K562 (cell line): ENCODE measurements around the gene KARS1. TPM values are rescaled to one million over a fixed set of nuclear protein-coding genes. Genes with fewer than 3 reads are reported as not detected.

Source experiments
- BRD9 ChIP-seq: fragments of 450-650 bp; IDR thresholded peaks from 2 replicates; pipeline ENCODE4 v1.6.1; 2018; ENCODE audit warnings: low read depth; ENCODE audit not compliant: partially characterized antibody
- CC2D1A ChIP-seq: fragments of 450-650 bp; IDR thresholded peaks from 2 replicates; pipeline ENCODE4 v1.6.1; 2017; ENCODE audit warnings: mild to moderate bottlenecking
- CREM ChIP-seq: IDR thresholded peaks from 2 replicates; pipeline ENCODE4 v1.6.1; 2014; ENCODE audit warnings: antibody characterized with exemption, low read depth
- HCFC1 ChIP-seq: IDR thresholded peaks from 2 replicates; pipeline ENCODE4 v1.6.1; 2012; ENCODE audit warnings: low read depth, low read length, improper control_type of control experiment
- MAFF ChIP-seq: IDR thresholded peaks from 2 replicates; pipeline ENCODE4 v1.6.1; 2012; ENCODE audit warnings: low read length, improper control_type of control experiment
- MTA1 ChIP-seq: fragments of 450-650 bp; IDR thresholded peaks from 2 replicates; pipeline ENCODE4 v1.6.1; 2017; ENCODE audit warnings: borderline replicate concordance
- MTA3 ChIP-seq: fragments of 450-650 bp; formaldehyde crosslinking; IDR thresholded peaks from 2 replicates; pipeline ENCODE4 v1.6.1; 2017; ENCODE audit warnings: mild to moderate bottlenecking, borderline replicate concordance
- SMC3 ChIP-seq: conservative IDR thresholded peaks from 2 replicates; pipeline ENCODE4 v1.6.1; 2011; ENCODE audit warnings: low read depth, low read length, improper control_type of control experiment; ENCODE audit not compliant: insufficient read depth
- polyA plus RNA-seq, 8 experiments: library from polyadenylated mRNA; depleted of rRNA in 4 of 8; stranded (reverse) in 5 of 8; unstranded in 3 of 8; fragments of >200 nt; fragmentation: Nextera tagmentation in 2 of 8; fragmentation: Illumina TruSeq in 1 of 8; extraction: Ambion mirVana in 2 of 8; extraction: Trizol in 1 of 8; gene quantifications; 2 replicates each; pipeline versions ENCODE4 v1.2.1 to v1.2.3, GENCODE V29; 2011 to 2014; ENCODE audit warnings: inconsistent platforms in 1 of 8, missing spikeins in 1 of 8
- total RNA-seq, 7 experiments: library from RNA; depleted of rRNA in 6 of 7; stranded (reverse); fragments of >200 nt in 6 of 7; fragmentation: Illumina TruSeq in 2 of 7; extraction: Trizol in 2 of 7; gene quantifications; 2 replicates each; pipeline versions ENCODE4 v1.2.1 to v1.2.3, GENCODE V29; 2011 to 2021; ENCODE audit warnings: low replicate concordance in 1 of 7
- TF ChIP-seq, protein P1 (sequence below): fragments of 450-650 bp; IDR thresholded peaks from 2 replicates; pipeline ENCODE4 v1.6.1; 2016; ENCODE audit warnings: borderline replicate concordance
- TF ChIP-seq, protein P2 (sequence below), 2 experiments: fragments of 450-650 bp; IDR thresholded peaks; 2 replicates each; pipeline ENCODE4 v1.6.1; 2016; ENCODE audit warnings: mild to moderate bottlenecking in 2 of 2, borderline replicate concordance in 1 of 2, low read depth in 1 of 2, moderate library complexity in 1 of 2
- TF ChIP-seq, protein P3 (sequence below): fragments of 250-450 bp; sonication (Bioruptor Pico); IDR thresholded peaks from 2 replicates; pipeline ENCODE4 v1.4.0; 2020; ENCODE audit warnings: mild to moderate bottlenecking, moderate library complexity

The KARS1 gene
- total and polyA plus RNA-seq, 9 of the 15 experiments (the other 6 are each of a cell fraction or from before 2014, with no cell fraction given): 223 to 386 (median 304) TPM

DNA sequence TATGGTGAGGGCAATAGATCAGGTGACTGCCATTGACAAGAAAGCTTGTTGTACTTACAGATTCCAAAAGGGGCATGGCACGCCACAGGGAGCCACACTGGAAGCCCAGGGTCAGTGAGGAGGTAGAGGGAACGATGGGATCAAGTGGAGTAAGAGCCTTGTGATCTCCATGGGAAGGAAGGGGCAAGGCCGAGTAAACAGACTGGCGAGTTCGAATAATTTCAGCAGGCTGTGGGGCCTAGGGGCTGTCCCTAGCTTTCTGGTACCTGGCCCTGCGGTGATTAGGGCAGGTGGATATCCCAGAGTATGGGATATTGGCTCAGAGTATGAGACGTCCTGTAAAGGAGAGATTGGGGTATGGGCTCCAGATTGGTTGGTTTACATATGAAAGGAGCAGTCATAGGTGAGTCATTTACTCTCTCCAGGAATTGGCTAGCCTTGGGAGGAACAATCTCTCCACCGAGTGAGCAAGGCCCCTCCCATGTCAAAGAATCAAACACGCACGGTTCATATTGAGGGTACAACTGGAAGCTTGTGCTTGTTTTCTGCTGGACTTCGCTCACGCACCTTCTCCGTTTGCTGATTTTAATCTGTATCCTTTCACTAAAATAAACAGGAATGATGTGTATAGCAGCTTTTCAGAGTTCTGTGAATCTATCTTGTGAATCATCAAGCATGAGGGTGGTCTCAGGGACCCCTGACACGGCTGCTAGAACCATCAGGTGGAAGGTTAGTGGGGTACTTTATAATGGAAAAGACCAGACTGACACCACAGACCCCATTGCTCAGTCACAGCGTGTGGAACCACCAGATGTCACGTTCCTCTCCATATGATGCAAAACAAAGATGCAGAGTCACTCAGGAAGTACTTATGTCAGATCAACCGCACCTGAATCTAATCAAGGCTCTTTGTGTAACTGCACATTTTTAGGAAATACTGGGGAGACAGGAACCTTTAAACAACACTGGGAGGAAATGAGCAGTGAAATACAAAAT is 53.3 kb downstream of the KARS1 start (continued):
- TF ChIP-seq, protein P1, sequence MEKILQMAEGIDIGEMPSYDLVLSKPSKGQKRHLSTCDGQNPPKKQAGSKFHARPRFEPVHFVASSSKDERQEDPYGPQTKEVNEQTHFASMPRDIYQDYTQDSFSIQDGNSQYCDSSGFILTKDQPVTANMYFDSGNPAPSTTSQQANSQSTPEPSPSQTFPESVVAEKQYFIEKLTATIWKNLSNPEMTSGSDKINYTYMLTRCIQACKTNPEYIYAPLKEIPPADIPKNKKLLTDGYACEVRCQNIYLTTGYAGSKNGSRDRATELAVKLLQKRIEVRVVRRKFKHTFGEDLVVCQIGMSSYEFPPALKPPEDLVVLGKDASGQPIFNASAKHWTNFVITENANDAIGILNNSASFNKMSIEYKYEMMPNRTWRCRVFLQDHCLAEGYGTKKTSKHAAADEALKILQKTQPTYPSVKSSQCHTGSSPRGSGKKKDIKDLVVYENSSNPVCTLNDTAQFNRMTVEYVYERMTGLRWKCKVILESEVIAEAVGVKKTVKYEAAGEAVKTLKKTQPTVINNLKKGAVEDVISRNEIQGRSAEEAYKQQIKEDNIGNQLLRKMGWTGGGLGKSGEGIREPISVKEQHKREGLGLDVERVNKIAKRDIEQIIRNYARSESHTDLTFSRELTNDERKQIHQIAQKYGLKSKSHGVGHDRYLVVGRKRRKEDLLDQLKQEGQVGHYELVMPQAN: no peak
- peak; percentile 53 for TF ChIP-seq MAFF
- no peak for TF ChIP-seq HCFC1
- peak; percentile 83 for TF ChIP-seq BRD9
- TF ChIP-seq MTA3: peak; percentile 32; the same call in 1 of the 2 replicates
- TF ChIP-seq, protein P2, sequence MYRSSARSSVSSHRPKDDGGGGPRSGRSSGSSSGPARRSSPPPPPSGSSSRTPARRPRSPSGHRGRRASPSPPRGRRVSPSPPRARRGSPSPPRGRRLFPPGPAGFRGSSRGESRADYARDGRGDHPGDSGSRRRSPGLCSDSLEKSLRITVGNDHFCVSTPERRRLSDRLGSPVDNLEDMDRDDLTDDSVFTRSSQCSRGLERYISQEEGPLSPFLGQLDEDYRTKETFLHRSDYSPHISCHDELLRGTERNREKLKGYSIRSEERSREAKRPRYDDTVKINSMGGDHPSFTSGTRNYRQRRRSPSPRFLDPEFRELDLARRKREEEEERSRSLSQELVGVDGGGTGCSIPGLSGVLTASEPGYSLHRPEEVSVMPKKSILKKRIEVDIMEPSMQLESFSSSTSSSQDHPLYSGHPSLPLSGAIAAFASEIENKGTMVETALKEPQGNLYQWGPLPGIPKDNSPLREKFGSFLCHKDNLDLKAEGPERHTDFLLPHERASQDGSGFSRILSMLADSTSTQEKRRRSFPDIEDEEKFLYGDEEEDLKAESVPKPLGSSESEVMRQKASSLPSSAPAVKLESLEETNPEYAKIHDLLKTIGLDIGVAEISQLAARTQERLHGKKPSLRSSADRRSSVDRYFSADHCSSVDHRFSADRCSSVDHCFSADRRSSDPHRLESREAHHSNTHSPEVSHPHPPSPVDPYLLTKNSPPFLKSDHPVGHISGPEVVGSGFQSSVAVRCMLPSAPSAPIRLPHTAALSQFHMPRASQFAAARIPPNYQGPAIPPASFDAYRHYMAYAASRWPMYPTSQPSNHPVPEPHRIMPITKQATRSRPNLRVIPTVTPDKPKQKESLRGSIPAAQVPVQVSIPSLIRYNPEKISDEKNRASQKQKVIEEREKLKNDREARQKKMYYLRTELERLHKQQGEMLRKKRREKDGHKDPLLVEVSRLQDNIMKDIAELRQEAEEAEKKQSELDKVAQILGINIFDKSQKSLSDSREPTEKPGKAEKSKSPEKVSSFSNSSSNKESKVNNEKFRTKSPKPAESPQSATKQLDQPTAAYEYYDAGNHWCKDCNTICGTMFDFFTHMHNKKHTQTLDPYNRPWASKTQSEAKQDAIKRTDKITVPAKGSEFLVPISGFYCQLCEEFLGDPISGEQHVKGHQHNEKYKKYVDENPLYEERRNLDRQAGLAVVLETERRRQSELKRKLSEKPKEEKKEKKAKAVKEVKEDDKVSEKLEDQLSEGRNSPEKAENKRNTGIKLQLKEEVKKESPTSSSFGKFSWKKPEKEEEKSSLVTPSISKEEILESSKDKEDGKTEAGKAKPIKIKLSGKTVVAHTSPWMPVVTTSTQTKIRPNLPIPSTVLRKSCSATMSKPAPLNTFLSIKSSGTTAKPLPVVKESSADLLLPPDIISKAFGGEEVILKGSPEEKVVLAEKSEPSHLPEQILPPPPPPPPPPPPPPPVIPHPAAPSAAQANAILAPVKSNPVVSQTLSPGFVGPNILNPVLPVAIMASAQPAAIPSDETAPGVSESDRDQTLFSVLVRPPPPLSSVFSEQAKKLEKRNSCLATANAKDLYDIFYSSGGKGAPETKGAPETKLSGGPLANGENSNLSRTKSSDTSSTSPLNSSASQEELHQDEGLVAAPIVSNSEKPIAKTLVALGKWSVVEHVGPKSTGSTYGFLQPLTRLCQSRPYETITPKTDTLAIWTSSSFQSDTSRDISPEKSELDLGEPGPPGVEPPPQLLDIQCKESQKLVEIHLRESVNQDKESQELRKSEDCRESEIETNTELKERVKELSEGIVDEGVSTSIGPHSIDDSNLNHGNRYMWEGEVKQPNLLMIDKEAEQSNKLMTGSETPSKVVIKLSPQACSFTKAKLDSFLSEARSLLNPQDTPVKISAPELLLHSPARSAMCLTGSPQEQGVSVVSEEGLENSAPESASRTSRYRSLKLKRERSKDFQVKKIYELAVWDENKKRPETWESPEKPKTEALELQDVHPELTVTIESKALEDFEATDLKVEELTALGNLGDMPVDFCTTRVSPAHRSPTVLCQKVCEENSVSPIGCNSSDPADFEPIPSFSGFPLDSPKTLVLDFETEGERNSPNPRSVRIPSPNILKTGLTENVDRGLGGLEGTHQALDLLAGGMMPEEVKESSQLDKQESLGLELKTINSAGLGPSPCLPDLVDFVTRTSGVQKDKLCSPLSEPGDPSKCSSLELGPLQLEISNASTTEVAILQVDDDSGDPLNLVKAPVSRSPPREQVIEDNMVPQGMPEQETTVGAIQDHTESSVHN (IDR thresholded peaks at IDR 0.05; ENCODE audit: borderline replicate concordance in 1 of 2, low read depth in 1 of 2): peak in 1 of 2 experiments; percentile 91; a peak in 2 of 4 replicates
- TF ChIP-seq, protein P3, sequence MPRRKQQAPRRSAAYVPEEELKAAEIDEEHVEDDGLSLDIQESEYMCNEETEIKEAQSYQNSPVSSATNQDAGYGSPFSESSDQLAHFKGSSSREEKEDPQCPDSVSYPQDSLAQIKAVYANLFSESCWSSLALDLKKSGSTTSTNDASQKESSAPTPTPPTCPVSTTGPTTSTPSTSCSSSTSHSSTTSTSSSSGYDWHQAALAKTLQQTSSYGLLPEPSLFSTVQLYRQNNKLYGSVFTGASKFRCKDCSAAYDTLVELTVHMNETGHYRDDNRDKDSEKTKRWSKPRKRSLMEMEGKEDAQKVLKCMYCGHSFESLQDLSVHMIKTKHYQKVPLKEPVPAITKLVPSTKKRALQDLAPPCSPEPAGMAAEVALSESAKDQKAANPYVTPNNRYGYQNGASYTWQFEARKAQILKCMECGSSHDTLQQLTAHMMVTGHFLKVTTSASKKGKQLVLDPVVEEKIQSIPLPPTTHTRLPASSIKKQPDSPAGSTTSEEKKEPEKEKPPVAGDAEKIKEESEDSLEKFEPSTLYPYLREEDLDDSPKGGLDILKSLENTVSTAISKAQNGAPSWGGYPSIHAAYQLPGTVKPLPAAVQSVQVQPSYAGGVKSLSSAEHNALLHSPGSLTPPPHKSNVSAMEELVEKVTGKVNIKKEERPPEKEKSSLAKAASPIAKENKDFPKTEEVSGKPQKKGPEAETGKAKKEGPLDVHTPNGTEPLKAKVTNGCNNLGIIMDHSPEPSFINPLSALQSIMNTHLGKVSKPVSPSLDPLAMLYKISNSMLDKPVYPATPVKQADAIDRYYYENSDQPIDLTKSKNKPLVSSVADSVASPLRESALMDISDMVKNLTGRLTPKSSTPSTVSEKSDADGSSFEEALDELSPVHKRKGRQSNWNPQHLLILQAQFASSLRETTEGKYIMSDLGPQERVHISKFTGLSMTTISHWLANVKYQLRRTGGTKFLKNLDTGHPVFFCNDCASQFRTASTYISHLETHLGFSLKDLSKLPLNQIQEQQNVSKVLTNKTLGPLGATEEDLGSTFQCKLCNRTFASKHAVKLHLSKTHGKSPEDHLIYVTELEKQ: peak; percentile 48; the same call in 1 of the 2 replicates
- no peak for TF ChIP-seq SMC3
- TF ChIP-seq CC2D1A: no peak
- peak; percentile 30; the same call in 1 of the 2 replicates for TF ChIP-seq CREM
- TF ChIP-seq MTA1: peak; percentile 77; the same call in 1 of the 2 replicates
